Uterus (tissue), 2 donors: Measurements from ENCODE around the gene GIMAP8.
"Not testable (repeated sequence)": the region's sequence is repeated elsewhere in the genome, so short reads cannot be mapped to it uniquely, and the experiment has no call there.

Experiments
- POLR2A ChIP-seq, 2 donors: fragments of 450-650 bp; IDR thresholded peaks; one replicate each; pipeline ENCODE4 v1.6.1; 2016; ENCODE audit warnings: antibody characterized with exemption in 2 of 2, mild to moderate bottlenecking in 1 of 2, moderate library complexity in 1 of 2
- TF ChIP-seq, protein P1 (sequence below), 4 experiments: fragments of 200-600 bp in 2 of 4; fragments of 450-650 bp in 2 of 4; sonication (generic) in 2 of 4; IDR thresholded peaks; one replicate each; pipeline ENCODE4 v1.5.1; 2016 to 2019; ENCODE audit warnings: antibody characterized with exemption in 4 of 4, mild to moderate bottlenecking in 2 of 4, moderate library complexity in 1 of 4

DNA sequence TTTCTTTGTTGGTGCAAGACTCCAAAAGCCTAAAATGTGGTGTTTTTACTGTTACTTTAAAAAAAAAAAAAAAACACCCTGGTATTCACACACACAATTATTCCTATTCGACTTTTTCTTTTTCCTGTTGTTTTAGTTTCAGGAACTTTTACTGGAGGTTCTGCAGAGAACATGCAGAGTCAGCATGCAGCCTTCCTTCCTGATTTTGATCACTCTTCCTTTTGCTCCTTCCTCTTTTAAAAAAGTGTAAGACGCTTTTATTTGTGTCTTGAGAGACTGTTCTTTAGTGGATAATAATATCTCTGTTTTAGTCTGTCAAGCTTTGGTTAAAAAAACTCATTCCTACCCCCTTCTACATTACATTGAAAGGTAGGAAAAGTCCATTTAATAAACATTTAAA lies 33.1 kb downstream of the GIMAP8 start:
- TF ChIP-seq POLR2A (IDR thresholded peaks at IDR 0.05), result not testable (repeated sequence)
- TF ChIP-seq, protein P1, sequence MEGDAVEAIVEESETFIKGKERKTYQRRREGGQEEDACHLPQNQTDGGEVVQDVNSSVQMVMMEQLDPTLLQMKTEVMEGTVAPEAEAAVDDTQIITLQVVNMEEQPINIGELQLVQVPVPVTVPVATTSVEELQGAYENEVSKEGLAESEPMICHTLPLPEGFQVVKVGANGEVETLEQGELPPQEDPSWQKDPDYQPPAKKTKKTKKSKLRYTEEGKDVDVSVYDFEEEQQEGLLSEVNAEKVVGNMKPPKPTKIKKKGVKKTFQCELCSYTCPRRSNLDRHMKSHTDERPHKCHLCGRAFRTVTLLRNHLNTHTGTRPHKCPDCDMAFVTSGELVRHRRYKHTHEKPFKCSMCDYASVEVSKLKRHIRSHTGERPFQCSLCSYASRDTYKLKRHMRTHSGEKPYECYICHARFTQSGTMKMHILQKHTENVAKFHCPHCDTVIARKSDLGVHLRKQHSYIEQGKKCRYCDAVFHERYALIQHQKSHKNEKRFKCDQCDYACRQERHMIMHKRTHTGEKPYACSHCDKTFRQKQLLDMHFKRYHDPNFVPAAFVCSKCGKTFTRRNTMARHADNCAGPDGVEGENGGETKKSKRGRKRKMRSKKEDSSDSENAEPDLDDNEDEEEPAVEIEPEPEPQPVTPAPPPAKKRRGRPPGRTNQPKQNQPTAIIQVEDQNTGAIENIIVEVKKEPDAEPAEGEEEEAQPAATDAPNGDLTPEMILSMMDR (IDR thresholded peaks at IDR 0.05), result not testable (repeated sequence)
